HG03064 (cell line): ENCODE results near the gene FNBP1.
"Not testable (repeated sequence)": the region's sequence is repeated elsewhere in the genome, so short reads cannot be mapped to it uniquely, and the experiment has no call there.

ENCODE experiments used
- ATAC-seq: cut with Tn5 transposase; IDR thresholded peaks from one replicate; pipeline ENCODE4 v1.9.1; 2021; ENCODE audit warnings: low read depth; ENCODE audit not compliant: unreplicated experiment

FNBP1 gene

DNA sequence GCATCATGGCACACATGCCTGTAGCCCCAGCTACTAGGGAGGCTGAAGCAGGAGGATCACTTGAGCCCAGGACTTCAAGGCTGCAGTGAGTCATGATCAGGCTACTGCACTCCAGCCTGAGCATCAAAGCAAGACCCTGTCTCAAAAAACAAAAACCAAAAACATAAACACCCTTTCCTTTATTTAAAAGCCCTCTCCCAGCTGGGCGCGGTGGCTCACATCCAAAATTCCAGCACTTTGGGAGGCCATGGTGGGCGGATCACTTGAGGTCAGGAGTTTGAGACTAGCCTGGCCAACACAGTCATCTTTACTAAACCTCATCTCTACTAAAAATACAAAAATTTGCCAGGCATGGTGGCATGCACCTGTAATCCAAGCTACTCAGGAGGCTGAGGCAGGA is 45.3 kb downstream of the FNBP1 start:
- not testable (repeated sequence) for ATAC-seq

DNA sequence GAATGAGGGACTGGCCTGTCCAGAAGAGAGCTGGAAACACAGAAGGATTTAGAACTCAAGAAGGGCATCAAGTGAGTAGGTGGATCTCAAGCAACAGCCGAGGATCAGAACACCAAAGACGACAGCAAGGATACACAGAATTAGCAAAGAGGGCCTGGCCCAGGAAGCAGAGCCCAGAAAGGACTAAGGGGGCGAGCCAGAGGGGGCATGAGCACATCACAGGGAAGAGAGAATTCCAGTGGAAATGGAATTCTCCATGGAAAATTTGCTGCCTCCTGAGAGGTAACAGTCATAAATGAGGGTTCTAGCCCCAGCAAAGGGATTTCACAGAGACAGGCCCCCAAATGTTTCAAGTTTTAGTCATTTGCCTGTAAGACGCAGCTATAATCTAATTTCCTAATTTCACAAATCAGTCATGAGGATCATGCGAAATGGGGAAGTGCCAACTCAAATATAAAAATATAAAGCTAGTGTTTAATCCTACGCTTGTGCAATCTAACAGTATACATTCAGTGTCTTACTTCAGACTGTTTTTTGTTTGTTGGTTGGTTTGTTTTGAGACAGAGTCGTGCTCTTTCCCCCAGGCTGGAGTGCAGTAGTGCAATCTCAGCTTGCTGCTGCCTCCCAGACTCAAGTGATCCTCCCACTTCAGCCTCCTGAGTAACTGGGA is 46.7 kb downstream of the FNBP1 start:
- ATAC-seq = no peak

DNA sequence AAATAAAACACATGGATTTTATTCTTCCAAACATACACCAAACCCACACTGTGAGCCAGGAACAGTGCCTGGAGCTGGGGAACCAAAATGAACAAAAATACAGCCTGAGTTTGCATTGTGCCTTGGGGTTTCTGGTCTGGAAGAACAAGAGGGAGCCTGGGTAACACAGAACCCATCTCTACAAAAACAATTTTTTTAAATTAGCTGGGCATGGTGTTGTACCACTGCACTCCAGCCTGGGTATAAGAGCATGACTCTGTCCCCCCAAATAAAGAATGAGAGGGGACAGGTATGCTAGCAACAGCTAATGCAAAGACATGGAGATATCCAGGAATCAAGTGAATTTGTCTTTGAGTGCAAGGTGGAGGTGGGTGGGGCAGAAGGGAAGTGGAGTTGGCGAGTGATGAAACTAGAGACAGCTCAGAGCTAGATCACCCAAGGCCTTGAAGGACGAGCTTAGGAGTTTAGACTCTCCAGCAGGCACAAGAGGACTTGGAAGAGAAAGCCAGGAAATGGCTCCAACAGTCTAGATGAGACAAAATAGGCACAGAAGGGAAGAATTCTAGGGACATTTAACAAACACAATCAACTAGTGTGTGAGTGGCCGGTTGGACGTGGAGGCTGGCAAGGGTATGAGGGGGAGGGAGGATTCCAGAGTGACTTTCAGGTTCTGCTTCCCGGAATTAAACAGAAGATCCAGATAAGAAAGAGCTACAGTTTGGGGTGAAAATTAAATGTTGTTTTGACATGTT is 47.4 kb downstream of the FNBP1 start:
- ATAC-seq = no peak

DNA sequence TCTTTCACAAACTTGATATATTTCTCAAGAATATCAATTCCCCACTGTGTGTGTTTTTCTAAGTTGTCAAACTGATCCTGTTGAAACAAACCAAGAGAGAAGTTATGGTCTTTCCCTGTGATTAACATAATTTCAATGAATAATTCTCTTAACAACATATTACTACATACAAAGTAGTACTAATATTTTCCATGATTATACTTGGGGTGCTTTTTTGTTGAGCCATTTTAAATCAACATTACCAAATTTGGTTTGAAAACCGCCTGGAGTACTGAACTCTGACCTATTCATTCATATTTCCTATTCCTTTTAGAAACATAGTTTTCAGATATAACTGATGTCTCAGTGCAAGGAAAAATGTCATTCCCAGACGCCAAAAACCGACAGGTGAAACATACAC is 48.1 kb downstream of the FNBP1 start:
- ATAC-seq = no peak

DNA sequence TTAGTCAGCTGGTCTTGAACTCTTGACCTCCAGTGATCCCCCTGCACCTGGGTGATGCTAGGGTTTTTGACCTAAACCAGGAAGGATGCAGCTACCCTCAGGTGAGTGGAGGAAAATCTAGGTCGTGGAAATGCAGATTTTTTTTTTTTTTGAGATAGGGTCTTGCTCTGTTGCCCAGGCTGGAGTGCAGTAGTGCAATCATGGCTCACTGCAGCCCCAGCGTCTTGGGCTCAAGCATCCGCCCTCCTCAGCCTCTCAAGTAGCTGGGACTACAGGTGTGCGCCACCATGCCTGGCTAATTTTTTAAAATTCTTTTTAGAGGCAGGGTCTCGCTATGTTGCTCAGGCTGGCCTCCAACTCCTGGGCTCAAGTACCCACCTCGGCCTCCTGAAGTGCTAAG is 51.9 kb downstream of the FNBP1 start:
- not testable (repeated sequence) for ATAC-seq

DNA sequence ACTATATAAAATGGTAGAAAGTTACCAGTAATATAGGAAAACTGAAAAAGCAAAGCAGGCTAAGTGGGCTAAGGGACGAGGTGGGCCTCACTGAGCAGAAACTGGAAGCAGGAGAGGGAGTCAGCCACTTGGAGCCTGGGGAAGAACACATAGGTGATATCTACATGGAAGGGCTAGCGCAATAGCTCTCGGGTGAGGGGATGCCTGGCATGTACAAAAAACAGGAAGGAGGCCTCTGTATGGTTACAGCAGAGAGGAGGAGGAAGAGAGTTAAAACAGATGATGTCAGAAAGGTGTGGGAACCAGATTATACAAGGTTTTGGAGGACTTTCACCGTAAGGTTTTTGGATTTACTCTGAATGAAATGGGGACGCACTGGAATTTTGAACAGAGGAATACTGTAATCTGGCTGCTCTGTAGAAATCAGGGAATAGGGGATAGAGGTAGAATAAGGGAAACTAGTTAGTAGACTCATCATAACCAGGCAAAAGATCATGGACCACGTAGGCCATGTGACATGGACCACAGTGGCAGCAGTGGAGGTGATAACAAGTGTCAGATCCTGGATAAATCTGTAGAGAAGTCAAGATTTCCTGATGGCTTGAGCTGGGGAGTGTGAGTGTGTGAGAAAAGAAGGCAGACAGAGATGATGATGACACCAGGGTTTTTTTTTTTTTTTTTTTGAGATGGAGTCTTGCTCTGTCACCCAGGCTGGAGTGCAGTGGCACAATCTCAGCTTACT is 52.5 kb downstream of the FNBP1 start:
- ATAC-seq = no peak

DNA sequence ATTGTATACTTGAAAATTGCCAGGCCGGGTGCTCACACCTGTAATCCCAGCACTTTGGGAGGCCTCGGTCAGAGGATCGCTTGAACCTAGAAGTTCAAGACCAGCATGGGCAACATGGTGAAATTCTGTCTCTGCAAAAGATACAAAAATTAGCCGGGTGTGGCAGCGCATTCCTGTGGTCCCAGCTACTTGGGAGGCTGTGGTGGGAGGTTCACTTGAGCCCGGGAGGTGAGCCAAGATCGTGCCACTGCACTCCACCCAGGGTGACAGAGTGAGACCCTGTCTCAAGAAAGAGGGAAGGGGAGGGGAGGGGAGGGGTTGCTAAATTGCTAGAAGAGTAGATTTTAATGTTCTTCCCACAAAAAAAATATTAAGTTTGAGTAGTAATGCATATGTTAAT is 53.2 kb downstream of the FNBP1 start:
- ATAC-seq = no peak

DNA sequence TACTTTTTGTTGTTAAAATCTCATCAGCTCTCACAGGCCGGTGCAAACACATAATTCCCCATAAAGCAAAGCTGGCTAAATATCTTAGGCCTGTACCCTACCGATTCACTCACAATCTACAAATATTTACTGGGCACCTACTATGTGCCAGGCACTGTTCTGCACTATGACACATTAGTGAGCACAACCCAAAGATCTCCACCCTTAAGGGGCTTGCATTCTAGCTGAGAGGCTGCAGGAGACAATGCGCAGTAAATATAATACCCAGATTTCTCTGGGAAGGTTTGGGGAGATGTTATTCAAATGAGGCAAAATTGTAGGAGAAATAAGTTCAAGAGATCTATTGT is 53.7 kb downstream of the FNBP1 start:
- ATAC-seq = no peak

DNA sequence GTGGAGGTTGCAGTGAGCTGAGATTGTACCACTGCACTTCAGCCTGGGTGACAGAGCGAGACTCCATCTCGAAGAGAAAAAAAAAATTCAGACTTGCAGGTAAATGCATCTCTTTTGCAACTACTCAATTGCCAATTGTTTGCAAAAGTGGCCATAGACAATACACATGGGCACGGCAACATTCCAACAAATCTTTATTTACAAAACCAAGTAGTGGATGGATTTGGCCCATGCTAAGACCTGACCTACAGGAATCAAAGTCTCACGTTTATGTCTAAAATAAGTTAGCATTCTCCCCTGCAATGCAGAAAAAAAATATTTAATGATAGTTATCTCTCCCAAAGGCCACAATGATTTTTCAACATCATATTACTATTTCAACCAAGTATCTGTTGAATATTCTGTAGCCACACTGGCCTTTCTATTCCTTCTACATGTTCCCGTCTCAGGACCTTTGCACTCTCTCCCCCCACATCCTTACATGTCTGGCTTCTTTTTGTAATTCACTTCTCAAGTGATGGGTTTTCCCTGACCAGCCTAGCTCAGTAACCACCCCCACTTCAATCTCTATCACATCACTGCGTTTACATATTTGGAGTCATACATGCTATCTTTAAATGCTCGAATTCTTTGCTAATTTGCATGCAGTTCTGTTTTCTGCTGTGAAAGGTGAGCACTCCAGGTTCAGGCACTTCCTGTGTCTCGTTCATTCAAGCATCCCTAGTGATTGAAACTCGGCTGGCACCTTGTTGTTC is 54.2 kb downstream of the FNBP1 start:
- ATAC-seq = peak; percentile 43

DNA sequence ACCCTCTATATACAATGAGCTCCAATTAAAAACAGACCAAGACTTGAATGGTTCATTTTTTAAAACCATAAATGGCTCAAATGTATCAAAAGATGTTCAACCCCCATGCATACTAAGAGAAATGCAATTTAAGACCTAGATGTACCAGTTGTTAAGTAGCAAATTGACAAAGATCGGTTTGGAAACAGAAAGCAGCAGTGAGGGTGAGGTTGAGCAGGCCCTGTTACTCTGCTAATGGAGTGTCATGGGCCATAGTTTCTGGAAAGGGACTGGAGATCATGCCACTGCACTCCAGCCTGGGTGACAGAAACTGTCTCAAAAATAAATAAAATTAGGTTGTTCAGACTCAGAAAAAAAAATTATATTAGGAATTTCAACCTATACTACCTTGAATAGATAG is 55.0 kb downstream of the FNBP1 start:
- ATAC-seq = no peak

DNA sequence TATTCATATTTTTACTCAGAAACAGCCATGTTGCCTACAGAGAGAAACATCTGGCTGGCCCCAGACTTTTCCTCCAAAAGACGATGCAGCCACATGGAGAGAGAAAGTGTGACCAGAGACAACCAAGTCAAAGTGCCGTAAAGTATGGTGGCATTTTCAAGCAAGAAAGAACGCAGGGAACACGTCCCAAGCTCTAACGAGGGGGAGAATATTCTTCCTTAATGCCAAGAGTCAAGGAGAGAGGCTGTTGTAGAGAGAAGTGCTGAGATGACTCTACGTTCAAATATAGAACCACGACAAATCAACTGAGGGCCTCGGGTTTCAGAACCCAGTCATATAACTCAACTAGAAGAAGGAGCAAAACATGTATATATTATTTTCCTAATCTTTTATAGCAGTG is 55.9 kb downstream of the FNBP1 start:
- ATAC-seq = no peak

DNA sequence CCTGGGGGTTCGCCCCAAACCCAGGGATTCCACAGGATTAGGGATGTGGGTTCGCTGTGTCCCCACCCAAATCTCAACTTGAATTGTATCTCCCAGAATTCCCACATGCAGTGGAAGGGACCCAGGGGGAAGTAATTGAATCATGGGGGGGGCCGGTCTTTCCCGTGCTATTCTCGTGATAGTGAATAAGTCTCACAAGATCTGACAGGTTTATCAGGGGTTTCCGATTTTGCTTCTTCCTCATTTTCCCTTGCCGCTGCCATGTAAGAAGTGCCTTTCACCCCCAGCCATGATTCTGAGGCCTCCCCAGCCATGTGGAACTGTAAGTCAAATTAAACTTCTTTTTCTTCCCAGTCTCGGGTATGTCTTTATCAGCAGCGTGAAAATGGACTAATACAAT is 58.4 kb downstream of the FNBP1 start:
- not testable (repeated sequence) for ATAC-seq

DNA sequence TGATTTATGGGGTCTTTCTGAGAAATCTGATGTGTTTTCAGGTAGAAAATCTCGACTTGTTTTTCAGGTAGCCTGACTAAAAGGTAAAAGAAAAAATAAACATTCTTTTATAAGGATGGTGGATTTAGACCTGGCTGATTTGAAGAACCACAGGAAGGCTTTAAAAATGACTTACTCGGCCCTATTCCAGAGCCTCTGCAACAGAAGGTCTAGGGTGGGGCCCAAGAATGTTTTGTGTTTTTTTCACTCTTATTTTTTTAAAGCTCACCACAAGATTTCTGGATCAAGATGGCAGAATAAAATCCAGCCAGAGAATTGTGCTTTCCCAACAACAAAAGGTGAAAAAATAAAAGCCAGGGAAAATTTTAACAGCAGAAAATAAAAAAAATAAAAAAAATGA is 59.1 kb downstream of the FNBP1 start:
- no peak for ATAC-seq

DNA sequence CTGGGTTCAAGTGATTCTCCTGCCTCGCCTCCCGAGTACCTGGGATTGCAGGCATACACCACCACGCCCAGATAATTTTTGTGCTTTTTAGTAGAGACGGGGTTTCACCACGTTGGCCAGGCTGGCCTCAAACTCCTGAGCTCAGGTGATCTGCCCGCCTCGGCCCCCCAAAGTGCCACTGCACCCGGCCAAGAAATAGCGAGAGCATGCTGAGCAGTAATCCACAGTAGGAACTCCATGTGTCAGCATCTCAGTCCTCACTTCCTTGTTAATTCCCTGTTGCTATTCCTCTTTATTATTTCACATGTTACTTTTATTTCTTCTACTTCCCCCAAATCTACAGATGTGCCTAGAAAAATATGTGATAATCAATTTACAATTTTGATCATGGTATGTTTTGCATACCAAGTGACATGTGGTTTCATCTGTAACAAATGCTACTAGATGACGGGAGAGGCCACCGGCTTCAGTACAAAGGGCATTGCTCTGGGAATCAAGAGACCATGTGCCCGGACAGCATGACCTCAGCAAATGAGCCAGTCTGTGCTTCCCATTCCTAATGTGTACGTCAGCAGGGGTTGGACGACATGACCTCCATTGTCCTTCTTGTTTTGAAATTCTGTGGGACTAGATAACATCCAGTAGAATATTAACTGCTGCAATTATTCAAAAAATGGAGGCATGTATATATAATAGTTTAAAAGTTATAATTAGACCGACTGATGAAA is 61.6 kb downstream of the FNBP1 start:
- ATAC-seq = no peak

DNA sequence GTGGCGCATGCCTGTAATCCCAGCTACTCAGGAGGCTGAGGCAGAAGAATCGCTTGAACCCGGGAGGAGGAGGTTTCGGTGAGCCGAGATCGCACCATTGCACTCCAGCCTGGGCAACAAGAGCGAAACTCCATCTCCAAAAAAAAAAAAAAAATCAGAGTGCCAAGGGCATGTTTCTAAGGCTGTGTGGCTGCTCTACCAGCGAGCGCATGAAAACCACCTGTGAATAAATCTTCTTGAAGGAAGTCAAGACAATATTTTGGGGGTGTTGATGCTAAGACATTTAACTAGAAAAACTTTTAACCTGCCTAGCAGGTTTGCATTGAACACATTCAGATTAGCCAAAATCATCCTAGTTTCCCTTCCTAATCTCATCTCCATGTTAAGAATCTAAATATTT is 62.8 kb downstream of the FNBP1 start:
- not testable (repeated sequence) for ATAC-seq

DNA sequence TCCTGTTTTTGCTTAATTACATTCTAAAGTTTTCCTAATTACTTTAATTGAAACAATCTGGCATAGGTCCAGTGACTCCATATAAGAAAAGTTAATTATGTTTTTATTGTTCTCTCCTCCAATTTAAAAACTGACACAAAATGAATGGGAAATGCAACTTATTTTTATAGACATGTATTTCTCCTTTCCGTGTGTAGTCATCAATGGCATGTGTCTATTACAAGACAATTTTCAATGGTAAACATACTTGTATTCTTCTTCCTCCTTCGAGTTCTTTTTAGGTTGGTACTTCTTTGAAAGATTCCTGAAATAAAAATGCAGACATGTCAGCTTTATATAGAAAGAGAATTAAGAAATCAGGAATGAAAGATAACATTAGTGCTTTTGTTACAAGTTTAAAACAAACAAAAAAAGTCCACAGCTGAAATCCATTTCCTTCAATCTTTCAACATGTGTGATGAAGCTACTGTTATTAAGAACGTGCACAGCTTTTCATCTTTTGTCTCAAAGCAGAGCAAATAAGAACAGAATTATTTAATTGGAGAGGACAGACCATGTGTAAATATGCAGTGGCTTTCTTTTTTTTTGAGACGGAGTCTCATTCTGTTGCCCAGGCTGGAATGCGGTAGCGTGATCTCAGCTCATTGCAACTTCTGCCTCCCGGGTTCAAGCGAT is 63.8 kb downstream of the FNBP1 start:
- no peak for ATAC-seq

DNA sequence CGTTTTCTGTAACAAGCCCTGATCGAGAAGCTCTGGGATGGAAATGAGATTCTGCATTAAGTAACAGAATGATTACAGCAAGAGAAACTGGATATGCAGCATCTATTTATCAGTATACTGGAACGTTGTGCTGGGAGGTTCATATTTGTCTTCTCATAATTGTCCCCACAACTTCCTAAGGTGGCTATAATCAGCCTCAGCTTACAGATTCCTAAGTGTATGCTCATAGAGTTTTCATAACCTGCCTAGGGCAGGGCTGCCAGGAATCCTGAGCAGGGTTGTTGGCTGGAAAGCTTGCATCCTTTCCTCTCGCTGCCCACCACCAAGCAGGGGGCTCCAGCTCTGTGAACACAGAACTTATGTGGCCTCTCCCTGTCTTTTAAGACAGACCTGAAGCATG is 70.2 kb downstream of the FNBP1 start:
- ATAC-seq = no peak

DNA sequence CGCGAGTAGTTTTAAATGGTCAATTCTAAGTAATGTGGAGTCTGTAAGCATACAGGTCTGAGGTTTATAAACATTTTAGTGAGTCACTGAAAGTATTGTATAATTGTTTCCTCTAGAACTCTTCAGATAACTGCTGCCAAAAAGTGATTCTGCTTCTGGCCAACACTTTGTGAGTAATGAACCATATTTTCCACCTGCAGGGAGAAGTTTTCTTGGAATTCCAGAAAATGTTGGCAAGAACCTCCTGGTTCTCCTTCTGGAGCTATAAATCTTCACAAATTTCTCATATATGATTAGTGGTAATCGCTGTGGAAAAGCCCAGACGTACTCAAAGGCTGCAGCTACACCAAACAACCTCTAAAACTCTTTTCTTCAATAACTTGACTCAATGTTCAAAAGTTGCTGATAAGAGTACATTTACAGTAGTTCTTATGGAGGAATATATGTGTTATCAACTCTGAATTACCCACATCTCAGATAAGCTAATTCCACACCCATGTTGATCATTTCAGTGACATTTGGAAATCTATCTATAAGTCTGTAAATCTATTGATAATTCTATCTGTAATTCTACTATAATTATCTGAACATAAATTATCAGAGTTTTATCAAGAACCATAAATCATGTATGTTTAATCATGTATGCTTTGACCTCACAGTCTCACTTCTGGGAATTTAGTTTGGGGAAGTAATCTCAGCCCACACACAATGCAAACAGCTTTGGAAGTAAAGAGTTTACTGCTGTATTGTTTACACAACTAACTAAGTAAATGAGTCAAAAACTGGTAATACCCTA is 74.1 kb downstream of the FNBP1 start:
- ATAC-seq = no peak
